IMR-90 (cell line): ENCODE data around the gene DUS1L. TPM values are rescaled to one million over a fixed set of nuclear protein-coding genes. Genes with fewer than 3 reads are reported as not detected.

Experiments used
- ATAC-seq: fragments of 200-7000 bp; cut with Tn5 transposase; 2 replicates; pipeline ENCODE4 v1.9.1; 2020; ENCODE audit warnings: low read depth, mild to moderate bottlenecking, moderate library complexity
- BruUV-seq: library from RNA; stranded (reverse); fragments of 400-500 nt; replicated peaks from 2 replicates; lab custom pipeline; 2021; lab: Mats Ljungman, UMichigan
- CTCF ChIA-PET: fragments of 300-600 bp; formaldehyde crosslinking; extraction: SDS; loops from one replicate; lab custom pipeline; 2021; ENCODE audit warnings: antibody characterized with exemption; lab: Yijun Ruan, JAX
- POLR2A ChIA-PET: fragments of 300-600 bp; sonication (Branson Sonifier 250); formaldehyde crosslinking; loops from one replicate; lab custom pipeline; 2022; ENCODE audit warnings: antibody characterized with exemption; ENCODE audit not compliant: unreplicated experiment; lab: Charles Lee
- DNase-seq: peaks from one replicate; pipeline ENCODE4 v3.0.0; 2013
- H2AFZ ChIP-seq: replicated peaks from 2 replicates; pipeline ENCODE3; 2013; ENCODE audit warnings: low read length, mild to moderate bottlenecking; ENCODE audit not compliant: poor library complexity
- H2AK5ac ChIP-seq: 2 replicates; pipeline ENCODE4 v1.6.1; 2013; ENCODE audit warnings: low read depth, low read length, inconsistent platforms
- H2AK9ac ChIP-seq: replicated peaks from 2 replicates; pipeline ENCODE3; 2013; ENCODE audit warnings: mild to moderate bottlenecking, low read depth, low read length, moderate library complexity; ENCODE audit not compliant: poor library complexity
- H2BK120ac ChIP-seq: 2 replicates; pipeline ENCODE4 v1.6.1; 2013; ENCODE audit warnings: low read depth, low read length, inconsistent platforms
- H2BK15ac ChIP-seq: 3 replicates; pipeline ENCODE4 v1.6.1; 2013; ENCODE audit warnings: low read depth, low read length, inconsistent platforms
- H2BK20ac ChIP-seq: 2 replicates; pipeline ENCODE4 v1.6.1; 2013; ENCODE audit warnings: low read depth, mild to moderate bottlenecking, inconsistent platforms, low read length, moderate library complexity
- H2BK5ac ChIP-seq: 2 replicates; pipeline ENCODE4 v1.6.1; 2013; ENCODE audit warnings: mild to moderate bottlenecking, low read depth, low read length, inconsistent platforms; ENCODE audit not compliant: poor library complexity, severe bottlenecking
- H3K14ac ChIP-seq: replicated peaks from 2 replicates; pipeline ENCODE4 v1.6.1; 2013; ENCODE audit warnings: low read depth, low read length, inconsistent platforms
- H3K18ac ChIP-seq: 2 replicates; pipeline ENCODE4 v1.6.1; 2013; ENCODE audit warnings: low read depth, low read length, control low read depth
- H3K23ac ChIP-seq: 2 replicates; pipeline ENCODE4 v1.6.1; 2013; ENCODE audit warnings: low read depth, low read length, inconsistent platforms
- H3K27ac ChIP-seq: 2 replicates; pipeline ENCODE4 v1.5.1; 2013; ENCODE audit warnings: mild to moderate bottlenecking, control low read depth, low read length; ENCODE audit not compliant: insufficient read depth
- H3K27me3 ChIP-seq: 2 replicates; pipeline ENCODE4 v1.6.1; 2013; ENCODE audit warnings: low read length; ENCODE audit not compliant: control insufficient read depth, insufficient read depth
- H3K36me3 ChIP-seq: 2 replicates; pipeline ENCODE4 v1.6.1; 2013; ENCODE audit warnings: low read length, mixed read lengths; ENCODE audit not compliant: control insufficient read depth, insufficient read depth
- H3K4ac ChIP-seq: 2 replicates; pipeline ENCODE4 v1.6.1; 2013; ENCODE audit warnings: low read depth, low read length, inconsistent platforms
- H3K4me1 ChIP-seq: 2 replicates; pipeline ENCODE4 v1.6.1; 2013; ENCODE audit warnings: low read length, mixed read lengths; ENCODE audit not compliant: control insufficient read depth, insufficient read depth
- H3K4me2 ChIP-seq: 2 replicates; pipeline ENCODE4 v1.6.1; 2013; ENCODE audit warnings: low read depth, mild to moderate bottlenecking, control low read depth, low read length, moderate library complexity
- H3K4me3 ChIP-seq: 2 replicates; pipeline ENCODE4 v1.5.1; 2013; ENCODE audit warnings: low read depth, mild to moderate bottlenecking, control low read depth, low read length, moderate library complexity; ENCODE audit not compliant: insufficient read depth
- H3K56ac ChIP-seq: 2 replicates; pipeline ENCODE4 v1.6.1; 2013; ENCODE audit warnings: low read length, inconsistent platforms; ENCODE audit not compliant: insufficient read depth; ENCODE audit errors: extremely low read depth
- H3K79me1 ChIP-seq, 2 experiments: 2 replicates each; pipeline ENCODE4 v1.6.1; 2013; ENCODE audit warnings: low read length in 2 of 2, inconsistent platforms in 1 of 2, low read depth in 1 of 2
- H3K9ac ChIP-seq: 2 replicates; pipeline ENCODE4 v1.6.1; 2013; ENCODE audit warnings: low read depth, low read length, control low read depth
- H3K9me1 ChIP-seq: 2 replicates; pipeline ENCODE4 v1.6.1; 2013; ENCODE audit warnings: low read length, inconsistent platforms; ENCODE audit not compliant: insufficient read depth
- H3K9me3 ChIP-seq: 2 replicates; pipeline ENCODE4 v1.6.1; 2013; ENCODE audit warnings: low read length; ENCODE audit not compliant: control insufficient read depth, insufficient read depth
- H4K20me1 ChIP-seq: 2 replicates; pipeline ENCODE4 v1.6.1; 2013; ENCODE audit warnings: low read length, inconsistent platforms; ENCODE audit not compliant: insufficient read depth
- H4K5ac ChIP-seq: 2 replicates; pipeline ENCODE4 v1.6.1; 2013; ENCODE audit warnings: mild to moderate bottlenecking, low read depth, low read length, control low read depth
- H4K8ac ChIP-seq, 2 experiments: 2 replicates each; pipeline ENCODE4 v1.6.1; 2013; ENCODE audit warnings: low read depth in 2 of 2, low read length in 2 of 2, control low read depth in 1 of 2, inconsistent platforms in 1 of 2
- H4K91ac ChIP-seq: 2 replicates; pipeline ENCODE4 v1.6.1; 2013; ENCODE audit warnings: low read depth, low read length, inconsistent platforms; ENCODE audit not compliant: insufficient read depth
- BHLHE40 ChIP-seq: fragments of 150-350 bp; IDR thresholded peaks from 2 replicates; pipeline ENCODE4 v1.6.1; 2016; ENCODE audit warnings: mild to moderate bottlenecking, low read depth, low read length
- ELK1 ChIP-seq: fragments of 150-350 bp; IDR thresholded peaks from 2 replicates; pipeline ENCODE4 v1.6.1; 2016; ENCODE audit warnings: low read depth, mild to moderate bottlenecking, low read length, moderate library complexity, borderline replicate concordance
- MAFK ChIP-seq: IDR thresholded peaks from 2 replicates; pipeline ENCODE4 v1.6.1; 2012; ENCODE audit warnings: low read depth, low read length, improper control_type of control experiment
- MXI1 ChIP-seq: IDR thresholded peaks from 2 replicates; pipeline ENCODE4 v1.6.1; 2012; ENCODE audit warnings: low read depth, mild to moderate bottlenecking, low read length, moderate library complexity, borderline replicate concordance
- RAD21 ChIP-seq: IDR thresholded peaks from 2 replicates; pipeline ENCODE4 v1.6.1; 2012; ENCODE audit warnings: low read length, improper control_type of control experiment
- RCOR1 ChIP-seq: IDR thresholded peaks from 2 replicates; pipeline ENCODE4 v1.6.1; 2012; ENCODE audit warnings: mild to moderate bottlenecking, low read length, improper control_type of control experiment; ENCODE audit not compliant: insufficient replicate concordance
- RFX5 ChIP-seq: IDR thresholded peaks from 2 replicates; pipeline ENCODE4 v1.8.0; 2012; ENCODE audit warnings: low read depth, mild to moderate bottlenecking, low read length, moderate library complexity
- WGBS, 2 experiments: methylation state at CpG; one replicate each; pipeline versions ENCODE4 v1.1.5 to v1.1.7; 2013; ENCODE audit warnings: missing lambda C conversion rate in 2 of 2; ENCODE audit not compliant: insufficient read length in 1 of 2; ENCODE audit errors: extremely low coverage in 2 of 2; 5-methylcytosine and 5-hydroxymethylcytosine counted together
- dilution Hi-C: fragments of 300-500 bp; cut with HindIII; formaldehyde crosslinking; loops from one replicate; pipeline ENCODE4 v1.14.3; 2018; ENCODE audit warnings: low sequenced_read_pairs; ENCODE audit not compliant: unreplicated experiment
- in situ Hi-C: fragments of 300-500 bp; cut with MboI; formaldehyde crosslinking; loops from 3 replicates; pipeline ENCODE4 v1.14.3; 2019; ENCODE audit warnings: low sequenced_read_pairs, inconsistent platforms, mixed read lengths
- intact Hi-C: fragments of 100-400 bp; cut with micrococcal nuclease; formaldehyde crosslinking; loops from 2 replicates; pipeline ENCODE4 v1.10.0; 2022
- polyA plus RNA-seq, 3 experiments: library from polyadenylated mRNA; depleted of rRNA; stranded (reverse); fragments of >200 nt; gene quantifications; 2 replicates each; pipeline ENCODE4 v1.2.3, GENCODE V29; 2012; ENCODE audit warnings: low replicate concordance in 1 of 3
- total RNA-seq: library from RNA; depleted of rRNA; stranded (reverse); fragments of >200 nt; gene quantifications from 2 replicates; pipeline ENCODE4 v1.2.3, GENCODE V29; 2012

Gene DUS1L
- total and polyA plus RNA-seq, 2 of the 4 experiments (the other 2 are of a cell fraction) = 29.0 to 76.9 TPM

DNA sequence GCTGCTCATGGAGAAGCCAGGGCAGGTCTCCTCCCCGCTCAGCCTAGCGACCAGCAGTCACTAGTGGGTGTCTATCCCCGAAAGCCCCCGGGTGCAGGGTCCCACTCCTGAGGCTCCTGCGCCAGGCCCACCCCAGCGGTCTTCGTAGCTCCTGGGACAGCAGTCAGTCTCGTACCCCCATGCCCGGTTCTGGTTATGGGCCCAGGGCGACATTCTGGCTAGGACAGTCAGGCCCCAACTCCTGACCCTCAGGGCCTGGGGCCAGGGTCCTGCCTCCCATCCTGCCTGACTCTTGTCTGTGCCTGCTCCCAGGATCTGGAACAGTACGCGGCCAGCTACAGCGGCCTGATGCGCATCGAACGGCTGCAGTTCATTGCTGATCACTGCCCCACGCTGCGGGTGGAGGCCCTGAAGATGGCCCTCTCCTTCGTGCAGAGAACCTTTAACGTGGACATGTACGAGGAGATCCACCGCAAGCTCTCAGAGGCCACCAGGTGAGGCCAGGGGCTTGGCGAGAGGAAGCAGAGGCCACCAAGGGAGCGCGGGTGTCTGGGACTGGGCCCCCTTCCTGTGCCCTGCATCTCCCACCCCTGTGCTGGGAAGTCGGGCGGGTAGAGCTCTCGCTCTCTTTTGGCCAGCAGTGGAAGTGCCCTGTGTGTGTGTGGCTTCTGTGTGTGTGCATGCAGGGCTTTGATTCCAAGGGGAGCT, 11.9 kb downstream of the DUS1L start:
- no peak overlapping the region for H2AK5ac ChIP-seq
- H2BK20ac ChIP-seq = no peak overlapping the region
- ChIA-PET POLR2A (no interaction called here), CTCF (no interaction called here)
- H3K36me3 ChIP-seq = peaks cover 60% of the 10 kb centered on the region
- DNase-seq = no peak
- H4K20me1 ChIP-seq = peaks cover 4% of the 10 kb centered on the region
- H2AFZ ChIP-seq = no peak overlapping the region
- H3K27me3 ChIP-seq = no peaks in the 10 kb centered on the region
- H4K91ac ChIP-seq = no peak overlapping the region
- in situ Hi-C loops (no loop called here), dilution Hi-C loops (no loop called here), intact Hi-C loops (no loop called here)
- H3K56ac ChIP-seq = no peak overlapping the region
- no peak overlapping the region for H3K18ac ChIP-seq
- H3K23ac ChIP-seq = no peak overlapping the region
- TF ChIP-seq RCOR1 (no peak), ELK1 (no peak), BHLHE40 (no peak), MAFK (no peak), MXI1 (no peak), RAD21 (no peak), RFX5 (no peak)
- H2BK120ac ChIP-seq = no peak overlapping the region
- no peak overlapping the region for H2BK5ac ChIP-seq
- H3K9ac ChIP-seq = no peak overlapping the region
- H2AK9ac ChIP-seq = peak overlapping the region; percentile 55
- H4K5ac ChIP-seq = no peak overlapping the region
- no peak overlapping the region for H3K4me3 ChIP-seq
- H3K14ac ChIP-seq = no peak overlapping the region
- H3K79me1 ChIP-seq = peaks cover 16 to 45% of the 10 kb centered on the region in 2 experiments
- no peak overlapping the region for H4K8ac ChIP-seq
- no peak overlapping the region; the same call in 1 of the 2 replicates for H3K4me2 ChIP-seq
- no peak overlapping the region for H3K4ac ChIP-seq
- no TSS peak for BruUV-seq
- H3K9me1 ChIP-seq = peaks cover 5% of the 10 kb centered on the region
- H3K4me1 ChIP-seq = peaks cover 18% of the 10 kb centered on the region
- H2BK15ac ChIP-seq = no peak overlapping the region
- no peak for ATAC-seq
- H3K9me3 ChIP-seq = no peaks in the 10 kb centered on the region
- no peak overlapping the region for H3K27ac ChIP-seq
- 96% methylated on average over 22 of the region's 28 CpGs; no CpG with 5 or more reads in 1 of the 2 experiments for WGBS, 2 experiments
